Measurements from ENCODE around the gene GCSAML.
"Not testable (repeated sequence)": the region's sequence is repeated elsewhere in the genome, so short reads cannot be mapped to it uniquely, and the experiment has no call there.

GCSAML gene

DNA sequence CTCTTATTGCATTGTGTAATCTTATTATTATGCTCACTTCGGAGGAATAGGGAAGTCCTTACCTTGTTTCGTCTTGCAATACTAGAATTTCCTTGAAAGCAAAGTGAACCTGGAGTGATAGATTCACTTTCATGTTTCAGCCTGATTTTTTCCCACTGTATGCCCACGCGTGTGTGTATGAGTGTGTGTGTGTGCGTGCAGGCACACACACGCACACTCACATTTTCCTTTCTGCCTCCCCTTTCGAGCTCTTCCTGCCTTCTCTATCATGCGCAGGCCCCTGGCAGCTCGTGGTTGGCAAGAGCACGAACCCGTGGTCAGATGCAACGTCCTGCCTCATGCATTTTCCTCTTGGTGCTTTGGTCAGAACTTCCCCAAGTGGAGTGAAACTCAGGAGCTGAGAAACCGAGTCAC is at the start of gene GCSAML:
GCSAML (plus strand) TSS at position 366 of the 414 bp plus-strand sequence. CDS start 58 bp downstream, outside the sequence.
- DNase-seq, result no peak

DNA sequence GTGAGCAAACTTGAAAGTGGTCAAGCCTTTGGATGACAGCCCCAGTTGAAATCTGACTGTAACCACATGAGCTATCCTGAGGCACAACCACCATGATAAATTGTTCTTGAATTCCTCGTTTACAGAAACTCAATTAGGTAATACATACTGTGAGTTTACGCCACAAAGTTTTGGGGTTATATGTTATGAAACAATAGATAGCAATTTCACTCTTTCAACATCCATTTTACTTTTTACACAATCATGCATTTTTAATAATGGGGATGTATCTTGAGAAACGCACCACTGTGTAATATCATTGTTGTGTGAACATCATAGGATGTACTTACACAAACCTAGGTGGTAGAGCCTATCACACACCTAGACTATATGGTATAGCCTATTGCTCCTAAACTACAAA is 48.1 kb upstream of the GCSAML start:
- DNase-seq, result no peak
- in situ Hi-C loops (cut with HindIII; ENCODE audit: low pct_ligation_motif_present, low pct_unique_long_range_greater_than_20kb, low sequenced_read_pairs), result no loop called here

More for the DNA sequence above, at the start of gene GCSAML:
- in situ Hi-C loops (cut with HindIII; ENCODE audit: low pct_ligation_motif_present, low pct_unique_long_range_greater_than_20kb, low sequenced_read_pairs), result no loop called here

DNA sequence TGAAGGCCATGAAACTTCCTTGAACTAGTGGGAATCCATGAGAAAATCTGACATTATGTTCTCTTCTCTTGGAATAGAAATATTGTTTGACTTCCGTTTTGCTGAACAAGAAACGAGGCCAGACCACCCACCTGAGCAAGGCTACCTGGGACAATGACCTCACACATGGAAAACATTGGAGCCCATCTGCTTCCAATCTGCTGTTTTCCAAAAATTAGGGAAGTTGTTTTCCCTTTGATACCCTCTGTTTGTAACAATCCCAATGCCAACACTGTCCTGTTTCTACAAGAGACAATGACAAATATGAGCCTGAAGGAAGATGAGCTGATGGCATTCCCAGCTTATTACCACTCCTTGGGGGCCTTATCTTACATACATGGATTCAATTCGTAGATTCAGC is 42.1 kb upstream of the GCSAML start:
- in situ Hi-C loops (cut with HindIII; ENCODE audit: low pct_ligation_motif_present, low pct_unique_long_range_greater_than_20kb, low sequenced_read_pairs), result no loop called here

GRCh38 chr1:247517795-247518612 is 30.9 kb upstream of the GCSAML start:
- no peak for DNase-seq
- in situ Hi-C loops (cut with HindIII; ENCODE audit: low pct_ligation_motif_present, low pct_unique_long_range_greater_than_20kb, low sequenced_read_pairs), result no loop called here

More for the DNA sequence above, 42.1 kb upstream of the GCSAML start:
- DNase-seq, result no peak

- in situ Hi-C loops (cut with HindIII; ENCODE audit: low pct_ligation_motif_present, low pct_unique_long_range_greater_than_20kb, low sequenced_read_pairs), result no loop called here
- no peak for DNase-seq
Measured at GRCh38 chr1:247518613-247518891, 30.4 kb upstream of the GCSAML start.

GRCh38 chr1:247521886-247522285 is 27.0 kb upstream of the GCSAML start:
- in situ Hi-C loops (cut with HindIII; ENCODE audit: low pct_ligation_motif_present, low pct_unique_long_range_greater_than_20kb, low sequenced_read_pairs); DNase-seq: not testable (repeated sequence)

DNA sequence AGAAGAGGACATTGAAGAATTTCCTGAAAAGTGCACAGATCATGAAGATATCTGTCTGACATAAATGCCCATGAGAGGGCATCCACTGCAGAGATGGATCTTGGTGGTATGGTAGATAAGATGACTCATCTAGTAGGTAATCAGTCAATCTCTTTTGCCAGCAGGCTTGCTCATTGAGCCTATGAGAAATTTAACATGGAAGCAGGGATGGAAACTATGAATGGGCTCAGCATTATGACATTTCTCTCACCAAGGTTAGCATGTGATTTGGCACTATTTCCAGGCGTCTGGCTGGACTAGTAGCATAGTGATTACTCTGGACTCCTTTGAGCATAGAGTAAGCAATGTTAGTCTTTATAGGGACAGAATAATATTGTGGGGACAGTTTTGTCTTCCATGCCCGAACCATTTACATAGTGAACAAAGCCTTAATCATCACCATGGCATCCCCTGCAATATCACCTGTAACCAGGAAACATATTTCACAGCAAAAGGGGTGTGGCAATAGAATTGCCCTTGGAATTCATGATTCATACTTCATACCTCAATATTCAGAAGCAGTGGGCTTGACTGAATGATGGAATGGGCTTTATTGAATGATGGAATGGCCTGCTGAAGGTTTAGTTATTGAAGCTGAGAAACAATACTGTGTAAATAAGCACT is 20.0 kb upstream of the GCSAML start:
- in situ Hi-C loops (cut with HindIII; ENCODE audit: low pct_ligation_motif_present, low pct_unique_long_range_greater_than_20kb, low sequenced_read_pairs), result no loop called here
- no peak for DNase-seq

DNA sequence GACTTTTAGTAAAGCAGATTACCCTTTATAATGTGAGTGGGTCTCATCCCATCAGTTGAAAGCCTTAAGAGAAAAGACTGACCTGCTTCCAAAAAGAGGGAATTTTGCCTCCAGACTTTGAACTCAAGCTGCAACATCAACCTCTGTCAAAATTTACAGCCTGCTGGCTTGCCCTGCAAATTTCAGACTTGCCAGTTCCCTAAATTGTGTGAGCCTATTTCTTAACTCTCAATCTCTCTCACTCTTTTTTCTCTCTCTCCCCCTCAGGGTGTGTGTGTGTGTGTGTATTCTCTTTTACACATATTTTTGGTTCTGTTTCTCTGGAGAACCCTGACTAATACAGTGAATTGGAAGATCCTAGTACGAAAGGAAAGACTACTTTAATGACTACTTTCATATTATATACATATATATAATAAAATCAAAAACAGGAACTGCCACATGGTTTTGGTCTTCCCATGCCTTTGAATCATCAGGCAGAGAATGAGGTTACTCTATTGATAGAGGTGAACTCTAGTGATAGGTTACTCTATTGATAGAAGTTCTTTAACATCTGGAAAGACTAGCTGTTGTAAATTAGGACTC is 19.1 kb upstream of the GCSAML start:
- no peak for DNase-seq
- in situ Hi-C loops (cut with HindIII; ENCODE audit: low pct_ligation_motif_present, low pct_unique_long_range_greater_than_20kb, low sequenced_read_pairs), result no loop called here

GRCh38 chr1:247530785-247531184 is 18.1 kb upstream of the GCSAML start:
- DNase-seq, result no peak
- in situ Hi-C loops (cut with HindIII; ENCODE audit: low pct_ligation_motif_present, low pct_unique_long_range_greater_than_20kb, low sequenced_read_pairs), result no loop called here

GRCh38 chr1:247531937-247532336 is 17.0 kb upstream of the GCSAML start:
- in situ Hi-C loops (cut with HindIII; ENCODE audit: low pct_ligation_motif_present, low pct_unique_long_range_greater_than_20kb, low sequenced_read_pairs), result no loop called here
- no peak for DNase-seq

- in situ Hi-C loops (cut with HindIII; ENCODE audit: low pct_ligation_motif_present, low pct_unique_long_range_greater_than_20kb, low sequenced_read_pairs), result no loop called here
- DNase-seq, result no peak
Measured at GRCh38 chr1:247535402-247535801, 13.5 kb upstream of the GCSAML start.

DNA sequence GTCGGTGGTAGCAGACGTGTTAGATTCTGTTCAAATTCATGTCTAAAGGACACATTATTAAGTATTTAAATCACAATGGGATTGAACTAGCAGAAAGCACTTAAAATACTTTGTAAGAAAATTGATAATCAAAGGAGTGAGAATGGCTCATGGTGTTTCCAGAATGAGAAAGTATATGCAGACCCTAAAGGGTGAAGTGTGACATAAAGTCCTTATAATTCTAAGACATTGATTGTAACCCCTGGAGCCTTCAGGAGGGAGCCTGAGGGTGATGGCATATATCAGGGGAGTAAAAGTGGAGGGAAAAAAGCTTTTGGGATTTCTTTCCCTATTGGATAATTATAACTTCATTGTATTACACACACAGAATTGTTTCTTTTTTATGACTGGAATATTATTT is 12.6 kb upstream of the GCSAML start, which contains the start of gene OR2C3:
OR2C3 (minus strand) TSS at position 101 of the 400 bp plus-strand sequence. CDS start 3,929 bp downstream, outside the sequence.
- DNase-seq, result no peak
- in situ Hi-C loops (cut with HindIII; ENCODE audit: low pct_ligation_motif_present, low pct_unique_long_range_greater_than_20kb, low sequenced_read_pairs), result no loop called here

GRCh38 chr1:247538561-247538960 is 10.4 kb upstream of the GCSAML start:
- DNase-seq, result no peak
- in situ Hi-C loops (cut with HindIII; ENCODE audit: low pct_ligation_motif_present, low pct_unique_long_range_greater_than_20kb, low sequenced_read_pairs), result no loop called here

- no peak for DNase-seq
- in situ Hi-C loops (cut with HindIII; ENCODE audit: low pct_ligation_motif_present, low pct_unique_long_range_greater_than_20kb, low sequenced_read_pairs), result no loop called here
Measured at GRCh38 chr1:247539215-247539614, 9.7 kb upstream of the GCSAML start.

DNA sequence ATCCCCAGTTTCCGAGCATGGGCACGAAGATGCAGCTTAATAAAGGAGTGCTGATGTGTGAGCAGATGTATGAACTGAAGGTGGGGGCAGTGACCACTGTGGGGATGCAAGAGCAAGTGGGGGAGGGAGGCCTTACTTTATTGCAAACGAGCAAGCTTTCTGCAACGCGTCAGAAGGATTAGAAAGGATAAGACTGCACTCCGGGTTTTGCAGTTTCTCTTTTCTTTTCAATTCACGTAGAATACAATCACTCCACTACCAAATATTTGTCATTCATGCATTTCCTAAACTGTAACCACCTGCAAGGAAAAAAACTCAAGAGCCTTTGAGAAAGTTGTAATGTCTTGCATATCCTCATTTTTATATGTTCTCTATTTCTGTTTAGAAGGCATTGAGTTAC is 8.4 kb upstream of the GCSAML start:
- no peak for DNase-seq
- in situ Hi-C loops (cut with HindIII; ENCODE audit: low pct_ligation_motif_present, low pct_unique_long_range_greater_than_20kb, low sequenced_read_pairs), result no loop called here

DNA sequence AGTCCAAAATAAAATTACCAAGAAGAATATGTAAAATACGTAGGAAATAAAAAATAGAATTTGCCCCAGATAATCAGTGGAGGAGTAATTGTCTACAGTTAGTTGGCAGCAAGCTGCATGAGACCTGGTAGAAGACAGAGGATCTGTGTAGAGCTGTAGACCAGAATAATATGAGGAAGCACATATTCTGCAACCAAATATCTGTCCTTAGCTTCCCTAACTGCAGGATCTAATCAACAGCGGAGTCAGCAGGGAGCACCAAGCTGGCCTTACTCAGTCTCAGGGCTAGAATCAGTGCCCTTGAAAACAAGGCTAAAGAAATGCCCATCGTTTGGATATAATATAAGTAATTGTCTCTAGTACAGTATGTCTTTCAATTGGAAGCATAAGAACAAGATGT is 6.1 kb upstream of the GCSAML start:
- in situ Hi-C loops (cut with HindIII; ENCODE audit: low pct_ligation_motif_present, low pct_unique_long_range_greater_than_20kb, low sequenced_read_pairs), result no loop called here

GRCh38 chr1:247548092-247548491 is 842 bp upstream of the GCSAML start:
- in situ Hi-C loops (cut with HindIII; ENCODE audit: low pct_ligation_motif_present, low pct_unique_long_range_greater_than_20kb, low sequenced_read_pairs), result no loop called here

More for the DNA sequence above, 6.1 kb upstream of the GCSAML start:
- DNase-seq, result no peak

DNA sequence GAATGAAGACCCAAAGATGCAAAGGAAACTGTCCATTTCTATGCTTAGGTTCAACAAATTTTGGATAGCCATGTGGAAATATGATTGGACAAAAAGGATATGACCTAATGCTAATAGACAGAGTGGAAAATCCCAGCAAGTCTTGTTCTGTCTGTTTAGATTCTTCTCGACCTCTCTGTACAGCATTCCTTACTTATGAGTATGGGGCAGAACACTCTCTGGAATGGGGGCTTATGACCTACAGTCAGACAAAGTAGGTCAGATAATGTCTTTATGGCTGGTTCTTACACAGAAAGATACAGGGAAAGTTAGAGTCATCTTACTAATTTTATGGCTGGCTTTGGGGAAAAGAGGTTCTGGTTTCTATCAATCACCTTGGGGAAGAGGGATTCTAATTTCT is 2.8 kb downstream of the GCSAML start:
- DNase-seq, result no peak
- in situ Hi-C loops (cut with HindIII; ENCODE audit: low pct_ligation_motif_present, low pct_unique_long_range_greater_than_20kb, low sequenced_read_pairs), result no loop called here

More at GRCh38 chr1:247548092-247548491, 842 bp upstream of the GCSAML start:
- no peak for DNase-seq

DNA sequence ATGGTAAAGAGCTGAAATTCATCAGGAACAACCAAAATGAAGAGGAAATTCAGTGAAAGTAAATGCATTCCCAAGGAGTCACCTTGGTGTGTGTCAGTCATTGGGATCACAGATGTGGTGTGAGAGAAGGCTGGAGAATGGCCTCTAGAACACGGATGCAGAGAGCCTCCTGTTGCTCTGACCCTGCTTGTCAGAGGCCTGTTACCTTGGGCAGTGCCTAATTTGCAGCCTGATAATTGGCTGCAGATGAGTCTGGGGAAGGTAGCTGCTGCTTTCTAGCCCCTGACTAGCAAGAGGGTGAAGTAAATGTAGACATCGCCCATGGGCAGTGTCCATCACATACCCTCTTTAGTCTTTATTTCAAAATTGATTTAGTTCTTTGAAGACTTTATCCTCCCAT is 3.3 kb downstream of the GCSAML start:
- in situ Hi-C loops (cut with HindIII; ENCODE audit: low pct_ligation_motif_present, low pct_unique_long_range_greater_than_20kb, low sequenced_read_pairs), result no loop called here
- no peak for DNase-seq

Data from ACHN (cell line).